Measurements from ENCODE around the gene FRMD4A.

The FRMD4A gene

GRCh38 chr10:13862546-13863233, 468.0 kb downstream of the FRMD4A start:
- TF ChIP-seq POLR2A (IDR thresholded peaks at IDR 0.05; ENCODE audit: low read depth, low read length) (no peak), POLR2AphosphoS5 (IDR thresholded peaks at IDR 0.05; ENCODE audit: low read depth, low read length) (no peak), TAF1 (IDR thresholded peaks at IDR 0.05; ENCODE audit: borderline replicate concordance, low read depth, low read length) (no peak)
- FAIRE-seq (no peak), DNase-seq (ENCODE audit: insufficient read length) (no peak)

DNA sequence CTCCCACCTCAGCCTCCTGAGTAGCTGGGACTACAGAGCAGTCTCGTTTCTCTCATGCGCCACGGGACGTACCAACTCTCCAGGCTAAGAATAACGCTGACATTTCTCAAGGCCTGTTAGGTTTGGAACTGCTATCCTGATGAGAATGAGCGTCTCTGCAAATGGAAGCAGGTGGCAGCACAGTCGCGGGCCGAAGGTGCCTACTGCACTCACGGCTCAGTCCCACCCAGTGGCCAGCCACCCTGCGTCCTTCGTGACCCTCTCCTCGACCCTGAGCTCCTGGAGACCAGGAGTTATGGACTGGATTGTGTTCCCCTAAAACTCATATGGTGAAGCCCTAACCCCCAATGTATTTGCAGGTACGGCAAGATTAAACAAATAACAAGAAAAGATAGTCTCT, 469.8 kb downstream of the FRMD4A start:
- DNase-seq (ENCODE audit: insufficient read length), result no peak
- TF ChIP-seq POLR2A (IDR thresholded peaks at IDR 0.05; ENCODE audit: low read depth, low read length), result no peak
- no peak for TF ChIP-seq TAF1 (IDR thresholded peaks at IDR 0.05; ENCODE audit: borderline replicate concordance, low read depth, low read length)
- no peak for TF ChIP-seq POLR2AphosphoS5 (IDR thresholded peaks at IDR 0.05; ENCODE audit: low read depth, low read length)
- no peak for FAIRE-seq

DNA sequence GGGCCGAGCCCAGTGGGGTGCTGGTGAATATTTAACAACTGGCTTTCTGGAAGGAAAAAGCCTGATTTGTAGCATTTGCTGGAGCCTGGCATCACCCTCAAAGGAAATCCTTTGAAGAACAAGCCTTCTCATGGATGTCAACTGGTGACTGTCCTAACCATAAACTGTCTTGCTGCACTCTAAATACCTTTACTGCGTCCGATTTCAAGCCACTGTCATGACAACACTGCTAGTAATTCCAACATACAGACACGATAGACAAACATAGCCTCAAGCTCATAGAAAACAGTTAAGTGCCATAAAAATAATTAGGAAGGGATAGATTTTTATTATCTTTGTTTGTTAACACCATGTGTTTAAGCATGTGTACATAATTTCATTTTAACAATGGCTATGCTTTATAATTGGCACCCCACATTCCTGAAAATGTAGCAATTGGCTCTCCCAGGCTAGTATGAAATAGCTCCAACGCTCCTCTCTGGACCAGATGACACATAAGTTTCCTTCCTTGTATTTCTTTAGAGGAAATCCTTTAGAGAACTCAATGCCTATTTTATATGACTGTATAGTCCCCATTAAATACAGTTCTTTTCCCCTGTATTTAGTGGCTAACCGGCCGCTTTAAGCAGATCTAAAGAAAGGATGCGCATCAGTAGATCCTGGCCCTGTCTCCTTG, 470.6 kb downstream of the FRMD4A start:
- FAIRE-seq, result no peak
- no peak for TF ChIP-seq TAF1 (IDR thresholded peaks at IDR 0.05; ENCODE audit: borderline replicate concordance, low read depth, low read length)
- no peak for TF ChIP-seq POLR2A (IDR thresholded peaks at IDR 0.05; ENCODE audit: low read depth, low read length)
- TF ChIP-seq POLR2AphosphoS5 (IDR thresholded peaks at IDR 0.05; ENCODE audit: low read depth, low read length), result no peak

DNA sequence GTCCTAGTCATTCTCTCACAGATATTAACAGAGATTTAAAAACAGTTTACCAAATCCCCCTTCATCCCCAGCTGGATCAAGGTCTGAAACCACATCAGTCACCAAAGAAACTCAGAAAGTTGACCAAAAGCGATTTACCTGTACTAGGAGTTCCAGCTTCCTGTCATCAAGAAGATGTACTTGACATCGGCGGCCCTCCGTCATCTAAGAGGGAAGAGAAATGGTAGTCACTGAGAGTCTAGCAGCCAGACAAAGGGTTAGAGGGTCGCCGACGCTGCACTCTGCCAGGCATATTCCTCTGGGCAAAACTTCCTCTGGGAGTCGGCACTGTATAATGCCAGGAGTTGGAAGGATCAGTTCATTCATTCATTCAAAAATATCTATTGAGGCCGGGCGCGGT, 472.0 kb downstream of the FRMD4A start:
- FAIRE-seq, result no peak
- DNase-seq (ENCODE audit: insufficient read length), result no peak
- no peak for TF ChIP-seq POLR2A (IDR thresholded peaks at IDR 0.05; ENCODE audit: low read depth, low read length)
- TF ChIP-seq TAF1 (IDR thresholded peaks at IDR 0.05; ENCODE audit: borderline replicate concordance, low read depth, low read length), result no peak
- TF ChIP-seq POLR2AphosphoS5 (IDR thresholded peaks at IDR 0.05; ENCODE audit: low read depth, low read length), result no peak

More for the DNA sequence above, 470.6 kb downstream of the FRMD4A start:
- no peak for DNase-seq (ENCODE audit: insufficient read length)

- FAIRE-seq (no peak), DNase-seq (ENCODE audit: insufficient read length) (no peak)
- no peak for TF ChIP-seq POLR2A (IDR thresholded peaks at IDR 0.05; ENCODE audit: low read depth, low read length)
- no peak for TF ChIP-seq TAF1 (IDR thresholded peaks at IDR 0.05; ENCODE audit: borderline replicate concordance, low read depth, low read length)
- TF ChIP-seq POLR2AphosphoS5 (IDR thresholded peaks at IDR 0.05; ENCODE audit: low read depth, low read length), result no peak
These were observed 473.3 kb downstream of the FRMD4A start for GRCh38 chr10:13857451-13857850.

- FAIRE-seq (no peak), DNase-seq (ENCODE audit: insufficient read length) (no peak)
- TF ChIP-seq TAF1 (IDR thresholded peaks at IDR 0.05; ENCODE audit: borderline replicate concordance, low read depth, low read length), result no peak
- no peak for TF ChIP-seq POLR2AphosphoS5 (IDR thresholded peaks at IDR 0.05; ENCODE audit: low read depth, low read length)
- no peak for TF ChIP-seq POLR2A (IDR thresholded peaks at IDR 0.05; ENCODE audit: low read depth, low read length)
These were observed 476.9 kb downstream of the FRMD4A start for GRCh38 chr10:13853854-13854253.

DNA sequence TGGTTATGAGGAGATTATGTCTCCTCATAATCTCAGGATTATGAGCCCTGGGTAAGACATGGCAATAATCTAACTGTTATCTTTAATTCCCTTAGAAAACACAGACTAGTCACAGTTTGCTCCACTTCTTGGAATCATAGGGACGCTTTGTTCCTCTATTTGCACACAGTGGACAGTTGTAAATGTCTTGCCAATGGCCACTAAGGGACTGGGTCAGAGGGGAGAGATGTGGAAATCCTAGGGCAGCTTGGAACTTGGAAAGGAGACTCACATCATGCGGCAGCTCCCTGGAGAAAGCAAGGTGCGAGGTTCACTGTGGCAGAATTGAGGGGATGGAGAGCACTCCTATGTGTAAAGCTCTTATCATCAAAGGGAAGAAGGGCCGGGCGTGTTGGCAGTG, 477.9 kb downstream of the FRMD4A start:
- no peak for FAIRE-seq
- no peak for TF ChIP-seq TAF1 (IDR thresholded peaks at IDR 0.05; ENCODE audit: borderline replicate concordance, low read depth, low read length)
- TF ChIP-seq POLR2A (IDR thresholded peaks at IDR 0.05; ENCODE audit: low read depth, low read length), result no peak
- TF ChIP-seq POLR2AphosphoS5 (IDR thresholded peaks at IDR 0.05; ENCODE audit: low read depth, low read length), result no peak

DNA sequence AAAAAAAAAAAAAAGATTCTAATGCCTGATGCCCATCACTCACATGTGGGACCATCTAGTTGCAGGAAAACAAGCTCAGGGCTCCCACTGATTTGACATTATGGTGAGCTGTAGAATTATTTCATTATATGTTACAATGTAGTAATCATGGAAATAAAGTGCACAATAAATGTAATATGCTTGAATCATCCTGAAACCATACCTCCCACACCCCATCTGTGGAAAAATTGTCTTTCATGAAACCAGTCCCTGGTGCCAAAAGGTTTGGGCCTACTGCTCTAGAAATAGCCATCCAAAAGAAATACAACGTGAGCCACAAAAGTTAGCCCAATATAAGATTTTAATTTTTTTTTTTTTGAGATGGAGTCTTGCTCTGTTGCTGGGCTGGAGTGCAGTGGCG, 478.8 kb downstream of the FRMD4A start:
- TF ChIP-seq POLR2AphosphoS5 (IDR thresholded peaks at IDR 0.05; ENCODE audit: low read depth, low read length), result no peak
- TF ChIP-seq POLR2A (IDR thresholded peaks at IDR 0.05; ENCODE audit: low read depth, low read length), result no peak
- TF ChIP-seq TAF1 (IDR thresholded peaks at IDR 0.05; ENCODE audit: borderline replicate concordance, low read depth, low read length), result no peak
- FAIRE-seq, result no peak
- DNase-seq (ENCODE audit: insufficient read length), result no peak

More for the DNA sequence above, 477.9 kb downstream of the FRMD4A start:
- DNase-seq (ENCODE audit: insufficient read length), result no peak

DNA sequence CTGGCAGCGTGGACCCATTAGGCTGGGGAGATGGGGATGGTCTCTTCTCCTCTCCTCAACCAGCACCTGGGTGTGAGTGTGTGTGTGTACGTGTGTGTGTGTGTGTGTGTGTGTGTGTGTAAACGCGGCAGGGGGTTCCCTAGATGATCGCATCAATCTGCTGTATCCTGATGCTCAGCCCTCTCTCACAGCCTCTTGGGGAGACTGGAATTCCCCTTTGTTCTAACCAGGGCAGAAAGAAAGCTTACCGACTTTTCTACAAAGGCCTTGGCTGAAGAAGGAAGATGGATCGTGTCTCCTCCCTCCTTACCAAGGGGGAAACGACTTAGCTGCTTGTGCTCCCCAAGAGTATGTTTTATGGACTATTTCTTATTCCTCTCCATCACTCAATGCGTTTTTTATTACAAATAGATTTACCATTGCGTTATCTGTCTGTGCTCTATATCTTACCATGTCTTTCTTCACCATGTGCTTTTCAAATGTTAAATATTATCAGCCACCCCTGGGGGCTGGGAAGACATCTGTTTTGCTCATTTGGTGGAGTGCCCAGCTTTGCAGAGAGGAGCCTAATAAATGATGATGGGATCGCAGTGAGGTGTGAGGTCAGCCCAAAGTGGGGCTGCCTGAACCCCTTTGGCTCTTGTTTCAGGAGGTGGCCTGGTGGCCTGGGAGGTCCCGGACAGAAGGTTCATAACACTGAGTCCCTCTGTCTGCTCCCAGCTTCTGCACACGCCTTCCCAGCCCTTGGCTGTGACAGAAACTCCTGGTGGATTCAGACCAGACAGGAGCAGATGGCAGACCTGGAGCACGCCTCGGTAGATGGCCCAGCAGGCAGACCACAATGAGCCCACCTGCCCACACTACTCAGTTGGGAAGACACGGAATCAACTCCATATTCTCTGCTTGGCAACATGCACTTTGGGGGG, 481.9 kb downstream of the FRMD4A start:
- DNase-seq (ENCODE audit: insufficient read length) (no peak), FAIRE-seq (no peak)
- TF ChIP-seq POLR2AphosphoS5 (IDR thresholded peaks at IDR 0.05; ENCODE audit: low read depth, low read length) (no peak), POLR2A (IDR thresholded peaks at IDR 0.05; ENCODE audit: low read depth, low read length) (no peak), TAF1 (IDR thresholded peaks at IDR 0.05; ENCODE audit: borderline replicate concordance, low read depth, low read length) (no peak)

GRCh38 chr10:13847201-13847631, 483.5 kb downstream of the FRMD4A start:
- FAIRE-seq (no peak), DNase-seq (ENCODE audit: insufficient read length) (no peak)
- no peak for TF ChIP-seq TAF1 (IDR thresholded peaks at IDR 0.05; ENCODE audit: borderline replicate concordance, low read depth, low read length)
- TF ChIP-seq POLR2AphosphoS5 (IDR thresholded peaks at IDR 0.05; ENCODE audit: low read depth, low read length), result no peak
- TF ChIP-seq POLR2A (IDR thresholded peaks at IDR 0.05; ENCODE audit: low read depth, low read length), result no peak

DNA sequence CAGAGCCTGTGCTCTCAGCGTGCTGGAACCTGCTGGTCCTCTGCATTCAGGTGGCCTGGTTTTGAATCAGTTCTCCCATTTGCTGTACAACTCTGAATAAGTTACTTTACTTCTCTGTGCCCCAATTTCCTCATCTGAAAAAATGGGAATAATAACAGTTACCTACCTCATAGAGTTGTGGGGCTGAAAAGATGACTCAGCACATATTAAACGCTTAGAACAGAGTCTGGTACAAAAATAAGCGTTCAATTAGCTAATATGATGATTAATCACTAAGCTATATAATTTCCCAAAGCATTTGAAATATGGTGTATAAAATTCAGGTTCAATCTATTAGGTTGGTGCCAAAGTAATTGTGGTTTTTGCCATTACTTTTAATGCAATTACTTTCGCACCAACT, 484.8 kb downstream of the FRMD4A start:
- DNase-seq (ENCODE audit: insufficient read length) (no peak), FAIRE-seq (no peak)
- TF ChIP-seq TAF1 (IDR thresholded peaks at IDR 0.05; ENCODE audit: borderline replicate concordance, low read depth, low read length) (no peak), POLR2A (IDR thresholded peaks at IDR 0.05; ENCODE audit: low read depth, low read length) (no peak), POLR2AphosphoS5 (IDR thresholded peaks at IDR 0.05; ENCODE audit: low read depth, low read length) (no peak)

All from GM12892 (cell line).